Cardiac muscle cell (in vitro differentiated cells and primary cell): ENCODE measurements around the gene TBCE. TPM values are rescaled to one million over a fixed set of nuclear protein-coding genes. Genes with fewer than 3 reads are reported as not detected.

ENCODE experiments used
- DNase-seq, 2 donors: peaks; one replicate each; pipeline versions ENCODE4 v3.0.0 to v3.0.0-alpha.2; 2010 to 2017; ENCODE audit warnings: low read depth in 1 of 2, low spot score in 1 of 2
- H3K27ac ChIP-seq: fragments of 200-600 bp; sonication (generic); 2 replicates; pipeline ENCODE4 v1.5.1; 2016
- H3K27me3 ChIP-seq: fragments of 200-600 bp; sonication (generic); 2 replicates; pipeline ENCODE4 v1.6.0; 2016; ENCODE audit warnings: control low read depth
- H3K36me3 ChIP-seq: fragments of 200-600 bp; sonication (generic); 2 replicates; pipeline ENCODE4 v1.5.1; 2016; ENCODE audit warnings: control low read depth
- H3K4me1 ChIP-seq: fragments of 200-600 bp; sonication (generic); 2 replicates; pipeline ENCODE4 v1.8.1; 2017; ENCODE audit warnings: low read depth, mild to moderate bottlenecking, mixed run types
- H3K4me3 ChIP-seq: fragments of 200-600 bp; sonication (generic); 2 replicates; pipeline ENCODE4 v1.5.1; 2016; ENCODE audit warnings: mild to moderate bottlenecking
- H3K9me3 ChIP-seq: fragments of 200-600 bp; sonication (generic); 2 replicates; pipeline ENCODE4 v1.5.1; 2017; ENCODE audit warnings: low read depth, mild to moderate bottlenecking, control low read depth
- CTCF ChIP-seq: IDR thresholded peaks from 2 replicates; pipeline ENCODE4 v1.5.1; 2012; ENCODE audit warnings: low read depth, mild to moderate bottlenecking, low read length
- polyA plus RNA-seq: library from polyadenylated mRNA; unstranded; fragments of >200 nt; fragmentation: Nextera tagmentation; extraction: Ambion mirVana; gene quantifications from 2 replicates; pipeline ENCODE4 v1.2.1, GENCODE V29; 2016
- total RNA-seq: library from RNA; depleted of rRNA; stranded (reverse); fragments of >200 nt; gene quantifications from 2 replicates; pipeline ENCODE4 v1.2.3, GENCODE V29; 2016

Gene TBCE
- total and polyA plus RNA-seq, 2 experiments from 2014 or later = 17.9 to 34.8 TPM

GRCh38 chr1:235325854-235326253 lies 41.4 kb upstream of the TBCE start:
- Histone ChIP-seq H3K4me1 (peaks cover 25% of the 10 kb centered on the region), H3K27ac (peak overlapping the region; percentile 96), H3K27me3 (no peaks in the 10 kb centered on the region), H3K36me3 (no peaks in the 10 kb centered on the region), H3K4me3 (peak overlapping the region; percentile 99), H3K9me3 (no peaks in the 10 kb centered on the region)
- TF ChIP-seq CTCF = no peak
- DNase-seq = no peak

GRCh38 chr1:235326719-235327558 lies 40.3 kb upstream of the TBCE start:
- TF ChIP-seq CTCF = no peak
- Histone ChIP-seq H3K4me3 (peak overlapping the region; percentile 99), H3K27ac (peak overlapping the region; percentile 96), H3K36me3 (no peaks in the 10 kb centered on the region), H3K9me3 (no peaks in the 10 kb centered on the region), H3K27me3 (no peaks in the 10 kb centered on the region), H3K4me1 (peaks cover 34% of the 10 kb centered on the region)
- DNase-seq = peak; percentile 31 to 72

GRCh38 chr1:235327559-235328270 lies 39.5 kb upstream of the TBCE start, which contains the start of gene ARID4B:
ARID4B (minus strand) TSS chr1:235328179; CDS start chr1:235326919, 1,260 bp downstream.
- no peak for TF ChIP-seq CTCF
- Histone ChIP-seq H3K36me3 (no peaks in the 10 kb centered on the region), H3K27ac (peak within 1 kb of the TSS; percentile 96), H3K4me1 (peaks cover 35% of the 10 kb centered on the region), H3K27me3 (no peaks in the 10 kb centered on the region), H3K9me3 (no peaks in the 10 kb centered on the region), H3K4me3 (peak within 1 kb of the TSS; percentile 99)
- DNase-seq = no peak

- DNase-seq = peak; percentile 99 to 100
- H3K4me3 ChIP-seq = peak within 1 kb of the TSS; percentile 99
- no peaks in the 10 kb centered on the region for H3K9me3 ChIP-seq
- no peaks in the 10 kb centered on the region for H3K27me3 ChIP-seq
- no peak for TF ChIP-seq CTCF
- H3K36me3 ChIP-seq = no peaks in the 10 kb centered on the region
- H3K27ac ChIP-seq = peak within 1 kb of the TSS; percentile 96
- peaks cover 35% of the 10 kb centered on the region for H3K4me1 ChIP-seq
These were observed 38.7 kb upstream of the TBCE start, which contains the start of gene GGPS1 for GRCh38 chr1:235328271-235329138. GGPS1 (plus strand) TSS chr1:235328570; CDS start chr1:235335265, 6,695 bp downstream.
